HG03159 (cell line): ENCODE data around the gene AKR1D1.
"Not testable (repeated sequence)": the region's sequence is repeated elsewhere in the genome, so short reads cannot be mapped to it uniquely, and the experiment has no call there.

Experiments
- ATAC-seq: cut with Tn5 transposase; IDR thresholded peaks from one replicate; pipeline ENCODE4 v1.9.1; 2021; ENCODE audit warnings: mild to moderate bottlenecking, moderate library complexity; ENCODE audit not compliant: unreplicated experiment

AKR1D1 gene

GRCh38 chr7:138072726-138073125 lies 3.5 kb upstream of the AKR1D1 start:
- no peak for ATAC-seq

GRCh38 chr7:138074121-138074520 lies 2.1 kb upstream of the AKR1D1 start:
- no peak for ATAC-seq

GRCh38 chr7:138074540-138074939 lies 1.7 kb upstream of the AKR1D1 start:
- ATAC-seq = no peak

- no peak for ATAC-seq
Observed at GRCh38 chr7:138075350-138075749, 909 bp upstream of the AKR1D1 start.

- ATAC-seq = not testable (repeated sequence)
Observed at GRCh38 chr7:138075786-138076185, 473 bp upstream of the AKR1D1 start.

GRCh38 chr7:138077809-138078208 lies 1.6 kb downstream of the AKR1D1 start:
- ATAC-seq = no peak

- no peak for ATAC-seq
Observed at GRCh38 chr7:138079137-138079536, 2.9 kb downstream of the AKR1D1 start.

- ATAC-seq = no peak
Observed at GRCh38 chr7:138081868-138082267, 5.6 kb downstream of the AKR1D1 start.

GRCh38 chr7:138083859-138084258 lies 7.6 kb downstream of the AKR1D1 start:
- ATAC-seq = no peak

- ATAC-seq = no peak
Observed at GRCh38 chr7:138086563-138087270, 10.5 kb downstream of the AKR1D1 start.

- no peak for ATAC-seq
Observed at GRCh38 chr7:138089080-138089901, 13.0 kb downstream of the AKR1D1 start.

GRCh38 chr7:138091032-138091431 lies 14.8 kb downstream of the AKR1D1 start:
- no peak for ATAC-seq

GRCh38 chr7:138091840-138092239 lies 15.6 kb downstream of the AKR1D1 start:
- not testable (repeated sequence) for ATAC-seq

GRCh38 chr7:138092486-138093028 lies 16.3 kb downstream of the AKR1D1 start:
- ATAC-seq = no peak

GRCh38 chr7:138095972-138096935 lies 20.0 kb downstream of the AKR1D1 start:
- ATAC-seq = no peak

GRCh38 chr7:138097064-138097741 lies 20.9 kb downstream of the AKR1D1 start:
- no peak for ATAC-seq

- ATAC-seq = no peak
Observed at GRCh38 chr7:138099813-138100212, 23.6 kb downstream of the AKR1D1 start.

GRCh38 chr7:138105221-138105620 lies 29.0 kb downstream of the AKR1D1 start:
- ATAC-seq = no peak

- no peak for ATAC-seq
Observed at GRCh38 chr7:138115047-138115446, 38.8 kb downstream of the AKR1D1 start.

- ATAC-seq = no peak
Observed at GRCh38 chr7:138116141-138116540, 39.9 kb downstream of the AKR1D1 start.
